T-helper 9 cell (primary cell): ENCODE measurements around the gene ZFYVE16.
"Not testable (repeated sequence)": the region's sequence is repeated elsewhere in the genome, so short reads cannot be mapped to it uniquely, and the experiment has no call there.

Experiments
- DNase-seq: peaks from one replicate; pipeline ENCODE4 v3.0.0-alpha.2; 2020

Gene ZFYVE16

GRCh38 chr5:80491296-80491695 lies 83.4 kb downstream of the ZFYVE16 start:
- no peak for DNase-seq

GRCh38 chr5:80492741-80493140 lies 84.9 kb downstream of the ZFYVE16 start:
- DNase-seq = no peak

GRCh38 chr5:80493443-80493842 lies 85.6 kb downstream of the ZFYVE16 start:
- DNase-seq = not testable (repeated sequence)

- no peak for DNase-seq
These were observed 88.0 kb downstream of the ZFYVE16 start for GRCh38 chr5:80495891-80496290.

DNA sequence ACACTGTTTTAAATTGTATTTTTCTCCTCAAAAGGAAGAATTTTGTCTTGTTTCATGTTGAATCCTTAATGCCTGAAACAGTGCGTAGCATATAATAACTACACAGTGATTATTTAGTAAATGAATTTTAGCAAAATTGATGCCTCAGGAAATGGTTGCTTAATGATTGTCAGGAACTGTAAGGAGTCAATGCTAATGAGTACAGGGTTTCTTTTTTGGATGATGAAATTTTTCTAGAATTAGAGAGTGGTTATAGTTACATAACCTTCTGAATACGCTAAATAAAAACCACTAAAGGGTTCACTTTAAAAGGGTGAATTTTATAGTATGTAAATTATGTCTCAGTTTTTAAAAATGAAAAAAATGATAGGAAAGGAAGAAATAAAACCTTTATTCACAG lies 94.9 kb downstream of the ZFYVE16 start:
- no peak for DNase-seq

DNA sequence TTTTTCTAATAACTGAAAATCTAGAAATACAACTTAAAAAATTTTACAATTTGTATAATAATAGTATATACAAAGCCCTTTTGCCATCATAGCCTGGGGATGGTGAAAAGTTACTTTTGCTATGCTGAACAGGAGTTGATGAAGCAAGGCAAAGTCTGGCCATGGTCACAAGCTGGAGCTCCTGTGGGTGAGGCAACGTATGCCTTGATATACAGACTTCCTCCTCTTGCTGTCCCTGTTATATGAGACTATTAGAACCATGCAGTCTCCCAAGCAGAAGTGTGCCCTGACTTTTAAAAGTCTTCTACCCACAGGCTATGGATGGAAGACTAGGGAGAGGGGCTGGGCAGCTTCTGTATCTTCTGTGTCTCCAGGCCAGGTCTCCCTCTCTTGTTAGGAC lies 95.8 kb downstream of the ZFYVE16 start:
- DNase-seq = no peak

- no peak for DNase-seq
These were observed 97.0 kb downstream of the ZFYVE16 start for GRCh38 chr5:80504833-80505232.

DNA sequence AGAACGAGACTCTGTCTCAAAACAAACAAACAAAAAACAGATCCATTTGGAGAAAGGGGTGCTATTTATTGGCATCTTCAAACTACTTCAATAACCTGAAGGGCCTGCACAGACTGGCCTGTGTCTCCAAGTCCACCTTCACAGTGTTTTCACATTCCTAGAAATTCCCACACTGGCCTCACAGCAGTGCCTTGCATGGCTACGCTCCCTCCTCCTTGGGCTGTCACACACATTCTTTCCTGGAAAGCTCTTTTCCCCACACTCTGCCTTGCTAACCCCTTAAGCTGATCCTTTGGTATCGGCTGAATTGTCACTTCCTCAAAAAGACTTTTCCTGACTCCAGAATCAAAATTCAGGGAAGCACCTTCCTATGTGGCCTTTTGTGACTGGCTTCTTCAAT lies 99.8 kb downstream of the ZFYVE16 start:
- no peak for DNase-seq

GRCh38 chr5:80508844-80509243 lies 101.0 kb downstream of the ZFYVE16 start:
- DNase-seq = no peak

- no peak for DNase-seq
These were observed 101.5 kb downstream of the ZFYVE16 start for GRCh38 chr5:80509362-80509761.

DNA sequence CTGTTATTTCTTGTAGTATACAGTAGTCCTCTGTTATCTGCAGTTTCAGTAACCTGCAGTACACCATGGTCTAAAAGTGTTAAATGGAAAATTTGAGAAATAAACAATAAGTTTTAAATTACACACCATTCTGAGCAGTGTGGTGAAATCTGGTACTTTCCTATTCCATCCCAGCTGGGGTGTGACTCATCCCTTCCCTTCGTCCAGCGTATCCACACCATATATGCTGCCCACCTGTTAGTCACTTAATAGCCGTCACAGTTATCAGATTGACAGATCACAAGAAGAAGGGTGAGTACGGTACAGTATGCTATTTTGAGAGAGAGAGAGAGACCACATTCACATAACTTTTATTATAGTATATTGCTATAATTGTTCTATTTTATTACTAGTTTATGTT lies 109.0 kb downstream of the ZFYVE16 start:
- DNase-seq = no peak
